ENCODE results near the gene LSM8.
"Not testable (repeated sequence)": the region's sequence is repeated elsewhere in the genome, so short reads cannot be mapped to it uniquely, and the experiment has no call there.

LSM8 gene

DNA sequence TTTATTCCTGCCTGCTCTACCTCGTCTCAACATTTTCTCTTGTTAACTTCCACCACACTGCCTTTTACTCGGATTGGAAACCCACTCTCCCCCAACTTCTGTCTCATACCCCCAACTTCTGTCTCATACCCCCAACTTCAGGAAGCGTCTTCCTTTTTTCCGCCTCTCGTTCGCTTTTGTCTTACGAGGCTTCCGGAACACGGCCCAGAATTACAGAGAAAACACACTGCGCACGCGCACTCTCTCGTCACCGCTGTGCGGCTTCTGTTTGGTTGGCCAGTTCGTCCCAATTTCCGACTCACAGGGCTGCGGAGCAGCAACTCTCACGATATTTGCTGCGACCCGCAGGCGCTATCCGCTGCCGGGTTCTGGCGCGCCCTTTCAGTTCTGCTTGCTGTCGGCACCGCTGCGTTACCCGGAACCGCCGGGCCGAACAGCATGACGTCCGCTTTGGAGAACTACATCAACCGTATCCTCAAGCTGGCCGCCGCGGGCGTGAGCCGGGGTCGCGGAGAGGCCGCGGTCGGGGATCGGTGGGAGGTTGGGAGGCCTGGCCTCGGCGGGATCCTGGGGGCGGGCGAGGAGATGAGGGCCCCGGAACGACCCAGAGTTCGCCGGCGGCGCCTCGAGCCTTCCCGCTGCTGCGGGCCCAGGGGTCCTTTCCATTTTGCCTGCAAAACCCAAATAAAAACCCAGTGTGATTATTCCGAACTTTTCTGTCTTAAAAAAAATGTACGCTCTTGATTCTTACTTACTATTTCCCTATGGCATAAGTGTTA lies at the start of gene LSM8:
Gene LSM8, plus strand, starts transcription at position 379 of the 779 bp plus-strand sequence. Its CDS starts 60 bp downstream, at position 439.
- DNase-seq, result peak; percentile 98

DNA sequence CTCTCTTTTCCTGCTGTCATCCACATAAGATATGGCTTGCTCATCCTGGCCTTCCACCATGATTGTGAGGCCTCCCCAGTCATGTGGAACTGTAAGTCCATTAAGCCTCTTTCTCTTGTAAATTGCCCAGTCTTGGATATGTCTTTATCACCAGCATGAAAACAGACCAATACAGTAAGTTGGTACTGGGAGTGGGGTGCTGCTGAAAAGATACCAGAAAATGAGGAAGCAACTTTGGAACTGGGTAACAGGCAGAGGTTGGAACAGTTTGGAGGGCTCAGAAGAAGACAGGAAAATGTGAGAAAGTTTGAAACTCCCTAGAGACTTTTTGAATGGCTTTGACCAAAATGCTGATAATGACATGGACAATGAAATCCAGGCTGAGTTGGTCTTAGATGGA lies 49.5 kb upstream of the LSM8 start:
- DNase-seq, result not testable (repeated sequence)

DNA sequence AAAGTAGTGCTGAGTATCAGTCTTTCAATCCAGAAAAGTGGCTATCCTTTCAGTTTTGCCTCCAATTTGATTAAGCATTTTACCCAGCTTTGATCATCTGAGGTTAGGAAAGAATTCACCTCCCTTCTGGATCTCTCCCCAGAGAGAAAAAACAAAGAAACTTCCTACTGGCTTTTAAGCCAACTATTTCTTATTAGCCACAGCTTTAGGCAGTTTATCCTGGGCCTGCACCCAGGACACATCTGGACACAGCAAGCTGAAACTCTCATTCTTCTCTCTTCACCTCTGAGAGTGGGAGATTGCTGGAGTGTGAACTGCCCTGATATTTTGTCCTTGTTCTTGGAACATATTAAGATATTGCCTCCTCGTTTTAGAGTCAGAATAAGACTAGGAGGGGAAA lies 43.5 kb upstream of the LSM8 start:
- no peak for DNase-seq

GRCh38 chr7:118142012-118142411 lies 42.0 kb upstream of the LSM8 start:
- DNase-seq, result no peak

GRCh38 chr7:118148930-118149329 lies 35.0 kb upstream of the LSM8 start:
- DNase-seq, result no peak

DNA sequence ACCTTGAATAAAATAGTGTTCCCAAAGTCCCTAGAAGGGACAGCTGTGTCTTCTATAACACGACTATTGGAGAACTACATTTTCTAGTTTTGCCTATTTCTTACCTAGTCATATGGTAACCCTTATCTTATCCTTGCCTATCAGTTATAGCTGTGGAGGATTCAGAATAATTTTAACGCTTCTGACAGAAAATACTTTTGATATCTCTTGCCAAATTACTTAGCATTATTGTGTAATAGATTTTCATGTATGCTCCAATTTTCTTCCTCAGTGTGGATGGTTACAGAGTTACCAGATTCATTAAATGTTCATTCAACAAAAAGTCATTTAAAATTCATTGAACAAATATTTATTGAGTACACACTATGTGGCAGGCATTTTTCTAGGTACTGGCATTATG lies 34.6 kb upstream of the LSM8 start:
- DNase-seq, result no peak

DNA sequence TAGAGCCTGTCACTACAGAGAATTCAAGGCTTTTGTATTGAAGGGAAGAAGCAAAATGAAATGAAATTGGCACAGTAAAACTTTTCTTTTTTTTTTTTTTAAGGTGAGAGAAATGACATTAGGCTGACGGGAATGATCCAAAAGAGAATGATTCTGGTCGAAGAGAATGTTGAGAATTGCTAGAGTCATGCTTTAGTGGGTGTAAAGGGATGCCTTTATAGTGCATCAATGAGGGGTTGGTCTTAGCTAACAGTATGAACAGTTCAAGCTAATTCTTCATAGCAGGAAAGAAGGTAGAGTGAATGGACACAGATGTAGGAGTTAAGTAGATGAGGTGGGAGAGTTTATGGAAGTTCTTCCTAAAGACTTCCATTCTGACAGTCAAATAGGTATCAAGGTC lies 32.3 kb upstream of the LSM8 start:
- no peak for DNase-seq

DNA sequence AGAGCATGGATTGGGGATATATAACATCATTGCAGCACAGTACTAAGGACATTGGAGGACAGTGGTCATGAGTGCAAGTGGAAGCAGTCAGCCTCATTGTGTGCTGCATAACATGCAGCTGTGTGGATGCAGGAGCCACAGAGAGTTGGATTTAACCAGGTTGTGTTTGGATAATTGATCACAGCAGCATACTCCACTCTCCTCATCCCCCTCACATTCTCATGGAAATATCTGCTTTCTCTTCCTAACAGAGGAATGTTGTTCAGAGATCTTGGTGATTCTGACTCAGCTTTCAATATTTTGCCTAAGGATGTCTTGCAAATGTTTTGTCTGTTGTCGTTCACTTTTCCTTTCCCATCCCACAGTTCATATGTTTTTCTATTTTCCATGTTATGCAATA lies 31.8 kb upstream of the LSM8 start:
- DNase-seq, result no peak

GRCh38 chr7:118152654-118153053 lies 31.3 kb upstream of the LSM8 start:
- no peak for DNase-seq

GRCh38 chr7:118153551-118154177 lies 30.3 kb upstream of the LSM8 start:
- DNase-seq, result peak; percentile 14

DNA sequence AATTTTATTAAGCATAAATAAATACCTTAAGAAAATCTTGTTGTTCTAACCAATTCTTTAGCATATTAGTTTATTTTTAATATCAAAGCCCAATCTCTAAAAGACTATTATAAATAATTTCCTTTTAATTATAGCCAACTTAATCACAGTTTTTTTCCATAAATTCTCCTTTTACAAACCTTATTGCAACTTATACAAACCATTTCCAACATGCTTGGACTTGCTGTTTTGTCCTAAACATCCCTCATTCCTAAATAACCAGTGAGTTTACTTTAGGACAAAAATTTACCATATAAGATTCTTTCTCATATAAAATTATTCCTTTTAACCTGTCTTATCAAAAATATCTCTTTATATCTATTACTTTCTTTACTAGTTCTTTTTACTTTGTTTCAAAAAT lies 25.2 kb upstream of the LSM8 start:
- no peak for DNase-seq

DNA sequence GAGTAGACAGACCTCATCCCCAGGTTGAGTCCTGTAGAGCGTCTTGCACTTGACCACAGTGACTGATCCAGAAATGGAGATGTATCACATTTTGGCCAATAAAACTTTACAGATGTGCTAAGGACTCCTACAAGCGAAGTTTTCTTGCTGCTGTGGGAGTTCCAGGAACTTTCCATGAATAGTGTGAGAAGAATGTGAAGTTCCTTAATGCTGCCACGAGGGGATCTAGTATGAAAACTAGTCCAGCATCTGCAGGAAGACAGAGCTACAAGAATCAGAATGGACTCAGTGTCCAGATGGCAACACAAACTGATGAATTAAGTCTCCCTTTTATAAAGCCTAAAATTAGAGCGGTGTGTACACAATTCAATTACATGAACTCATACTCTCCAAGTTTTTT lies 14.8 kb upstream of the LSM8 start:
- no peak for DNase-seq

GRCh38 chr7:118175740-118176139 lies 8.2 kb upstream of the LSM8 start:
- DNase-seq, result no peak

DNA sequence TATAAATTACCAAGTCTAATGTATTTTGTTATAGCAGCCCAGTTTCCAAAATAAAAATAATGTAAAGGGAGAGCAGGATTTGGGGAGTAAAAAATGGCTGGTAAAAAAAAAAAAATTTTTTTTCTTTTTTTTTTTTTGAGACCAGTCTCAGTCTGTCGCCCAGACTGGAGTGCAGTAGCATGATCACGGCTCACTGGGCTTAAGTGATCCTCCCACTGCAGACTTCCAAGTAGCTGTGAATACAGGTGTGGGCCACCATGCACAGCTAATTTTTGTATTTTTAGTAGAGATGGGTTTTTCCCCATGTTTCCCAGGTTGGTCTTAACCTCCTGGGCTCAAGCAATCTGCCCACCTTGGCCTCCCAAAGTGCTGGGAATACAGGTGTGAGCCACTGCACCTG lies 4.8 kb upstream of the LSM8 start:
- no peak for DNase-seq

DNA sequence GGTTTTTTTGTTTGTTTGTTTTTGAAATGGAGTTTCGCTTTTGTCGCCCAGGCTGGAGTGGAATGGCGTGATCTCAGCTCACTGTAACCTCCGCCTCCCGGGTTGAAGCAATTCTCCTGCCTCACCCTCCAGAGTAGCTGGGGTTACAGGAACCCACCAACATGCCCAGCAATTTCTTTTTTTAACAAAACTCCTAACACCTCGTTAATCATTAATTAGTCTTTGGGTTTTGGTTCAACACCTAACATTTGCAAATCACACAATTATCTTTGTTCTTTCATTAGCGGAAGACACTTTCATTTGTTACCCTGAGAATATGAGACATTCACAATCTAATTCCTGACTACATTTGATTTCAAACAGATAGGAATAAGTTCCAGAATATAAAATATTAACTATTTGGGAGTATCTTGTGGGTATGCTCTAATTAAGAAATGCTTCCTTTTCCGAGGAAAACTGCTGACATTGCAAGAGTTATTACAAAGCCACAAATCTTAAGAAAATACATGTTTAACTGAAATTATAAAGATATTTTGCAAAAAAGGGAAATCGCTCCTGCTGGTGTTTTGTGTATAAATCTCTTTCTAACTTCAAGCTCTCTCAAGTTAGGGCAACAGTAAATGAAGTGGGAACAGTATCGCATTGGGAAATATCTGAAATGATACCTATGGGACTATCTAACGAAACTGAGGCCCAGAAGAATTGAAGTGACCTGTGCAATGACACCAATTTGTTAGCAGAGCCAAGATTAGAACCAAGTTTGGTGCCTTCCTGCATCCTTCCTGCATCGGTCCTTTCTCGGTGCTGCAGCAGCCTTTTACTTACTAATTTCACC lies 1.2 kb upstream of the LSM8 start:
- DNase-seq, result no peak

- peak; percentile 54 for DNase-seq
Measured at GRCh38 chr7:118183428-118183785, 557 bp upstream of the LSM8 start.

DNA sequence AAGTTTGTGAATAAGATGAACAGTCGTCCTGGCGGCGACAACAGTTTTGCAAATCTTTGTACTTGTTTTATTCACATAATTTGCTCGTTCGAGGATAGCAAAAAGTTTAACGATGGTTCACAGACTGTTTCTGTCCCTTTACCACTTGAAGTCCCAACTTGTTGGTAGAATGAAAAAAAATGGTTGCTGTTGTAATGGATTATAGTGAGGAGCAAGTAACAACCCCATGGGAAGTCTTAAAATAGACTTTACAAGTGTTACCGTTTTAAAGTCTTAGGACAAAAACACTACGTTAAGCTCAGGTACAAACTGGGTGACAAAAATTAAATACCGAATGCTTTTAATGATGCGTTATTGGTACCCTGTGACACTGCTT lies 589 bp downstream of the LSM8 start:
- no peak for DNase-seq

DNA sequence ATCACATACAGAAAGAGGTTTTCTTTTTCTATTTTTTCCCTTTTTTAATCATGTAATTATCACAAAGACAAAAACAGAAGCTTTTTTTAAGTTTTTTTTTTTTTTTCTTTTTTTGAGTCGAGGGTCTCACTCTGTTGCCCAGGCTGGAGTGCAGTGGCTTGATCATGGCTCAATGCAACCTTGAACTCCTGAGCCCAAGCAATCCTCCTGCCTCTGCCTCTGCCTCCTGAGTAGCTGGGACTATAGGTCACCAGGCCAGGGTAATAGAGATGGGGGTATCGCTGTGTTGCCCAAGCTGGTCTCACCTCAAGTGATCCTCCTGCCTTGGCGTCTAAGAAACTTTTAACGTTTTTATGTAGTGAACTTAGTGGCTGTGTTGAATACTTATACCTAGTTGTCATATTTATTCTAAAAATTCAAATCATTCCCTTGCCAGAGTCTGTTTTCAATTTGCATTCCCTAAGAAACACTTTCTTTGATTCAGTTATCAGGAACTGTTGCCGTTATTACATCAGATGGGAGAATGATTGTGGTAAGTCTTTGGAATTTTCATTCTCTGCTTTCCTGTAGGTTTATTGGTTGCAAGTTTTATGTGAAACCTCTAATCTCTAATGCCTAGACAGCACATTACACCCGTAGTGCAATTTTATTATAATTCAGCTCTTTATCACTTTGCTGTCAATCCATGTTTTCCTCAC lies 1.3 kb downstream of the LSM8 start:
- no peak for DNase-seq

- DNase-seq, result no peak
Measured at GRCh38 chr7:118186501-118186900, 2.5 kb downstream of the LSM8 start.

GRCh38 chr7:118194571-118194970 lies 10.6 kb downstream of the LSM8 start:
- DNase-seq, result no peak

GRCh38 chr7:118195837-118196474 lies 12.0 kb downstream of the LSM8 start:
- DNase-seq, result peak; percentile 52

DNA sequence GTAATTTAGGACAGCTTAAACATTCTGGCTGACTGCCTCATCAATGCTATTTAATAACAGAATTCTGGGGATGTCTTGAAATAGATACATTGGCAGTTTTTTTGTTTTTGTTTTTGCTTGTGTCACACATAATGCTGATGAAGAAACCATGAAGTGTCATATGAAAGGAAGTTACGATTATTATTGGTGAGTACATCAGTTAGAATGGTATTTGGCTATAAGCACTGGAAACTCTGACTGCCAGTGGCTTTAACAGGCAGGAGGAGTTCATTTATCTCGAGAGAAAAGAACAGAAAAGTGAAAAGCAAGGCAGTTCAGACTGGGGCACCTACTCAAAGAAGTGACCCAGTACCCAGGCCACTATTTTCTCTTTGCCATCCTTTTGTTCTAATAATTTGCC lies 18.1 kb downstream of the LSM8 start:
- DNase-seq, result no peak

All from midbrain (tissue), 1 donor.